ENCODE data around the gene GRIK1.

Gene GRIK1

DNA sequence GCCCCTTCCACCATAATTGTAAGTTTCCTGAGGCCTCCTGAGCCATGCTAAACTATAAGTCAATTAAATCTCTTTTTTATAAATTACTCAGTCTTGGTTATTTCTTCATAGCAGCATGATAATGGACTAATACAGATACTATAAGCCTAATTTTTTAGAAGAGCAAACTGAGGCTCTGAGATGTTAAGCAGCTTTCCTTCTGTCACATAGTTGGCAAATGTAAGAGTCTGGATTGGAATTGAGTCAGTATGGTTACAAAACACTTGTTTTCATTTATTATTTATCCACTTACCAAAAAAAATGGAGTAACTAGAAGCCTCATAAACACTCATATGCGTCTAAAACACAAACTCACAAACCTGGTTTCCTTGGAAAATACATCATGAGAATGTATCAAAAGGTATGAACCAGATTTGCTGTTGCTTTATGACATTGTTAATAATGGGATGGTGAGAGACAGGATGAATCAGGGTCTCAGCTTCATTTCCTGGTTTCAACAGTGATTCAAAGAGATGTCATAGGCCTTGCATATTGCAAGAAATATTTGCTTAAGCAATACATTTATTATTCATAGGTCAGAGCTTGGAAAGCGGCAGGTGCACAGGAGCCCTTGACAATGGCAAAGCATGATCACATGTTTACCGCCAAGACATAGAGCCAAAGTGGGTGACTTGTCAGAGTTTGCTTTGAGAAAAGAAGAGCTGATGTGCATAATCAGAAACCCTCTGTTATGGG is 221.5 kb downstream of the GRIK1 start:
- DNase-seq (ENCODE audit: low read depth) = no peak

DNA sequence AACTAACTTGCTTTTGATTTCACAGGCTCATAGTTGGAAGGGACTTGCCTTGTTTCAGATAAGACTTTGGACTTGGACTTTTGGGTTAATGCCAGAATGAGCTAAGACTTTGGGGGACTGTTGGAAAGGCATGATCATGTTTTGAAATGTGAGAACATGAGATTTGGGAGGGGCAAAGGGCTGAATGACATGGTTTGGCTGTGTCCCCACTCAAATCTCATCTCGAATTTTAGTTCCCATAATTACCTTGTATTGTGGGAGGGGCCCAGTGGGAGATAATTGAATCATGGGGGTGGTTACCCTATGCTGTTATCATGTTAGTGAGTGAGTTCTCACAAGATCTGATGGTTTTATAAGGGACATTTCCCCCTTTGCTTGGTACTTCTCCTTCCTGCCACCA is 222.1 kb downstream of the GRIK1 start:
- DNase-seq (ENCODE audit: low read depth) = no peak

DNA sequence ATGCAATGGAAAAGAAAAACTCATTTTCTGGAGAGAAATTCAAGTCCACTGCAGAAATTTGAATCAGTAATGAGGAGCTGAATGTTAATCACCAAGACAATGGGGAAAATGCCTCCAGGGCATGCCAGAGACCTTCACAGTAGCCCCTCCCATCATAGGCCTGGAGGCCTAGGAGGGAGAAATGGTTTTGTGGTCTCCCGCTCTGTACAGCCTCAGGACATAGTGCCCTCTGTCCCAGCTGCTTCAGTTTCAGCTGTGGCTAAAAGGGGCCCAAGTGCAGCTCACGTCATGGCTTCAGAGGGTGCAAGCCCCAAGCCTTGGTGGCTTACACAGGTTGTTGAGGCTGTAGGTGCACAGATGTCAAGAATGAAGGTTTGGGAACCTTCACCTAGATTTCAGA is 223.0 kb downstream of the GRIK1 start:
- DNase-seq (ENCODE audit: low read depth) = no peak

DNA sequence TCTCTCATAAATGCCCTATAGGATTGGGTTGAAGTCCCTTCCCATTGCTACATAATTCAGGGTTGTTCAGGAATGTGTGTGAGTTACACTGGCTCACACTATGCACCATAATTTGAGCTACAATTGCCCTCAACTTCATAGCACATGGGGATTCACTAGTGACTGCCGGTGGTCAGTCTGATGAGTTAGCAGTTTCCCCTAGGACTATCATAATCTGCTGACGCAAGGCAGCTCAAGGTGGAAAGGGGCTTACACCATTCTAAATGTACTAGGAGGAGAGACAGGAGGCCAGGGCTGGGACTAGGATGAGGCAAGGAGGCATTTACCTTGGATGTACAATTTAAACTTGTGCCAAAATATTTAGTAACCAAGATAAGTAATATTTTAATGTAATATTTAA is 224.7 kb downstream of the GRIK1 start:
- no peak for DNase-seq (ENCODE audit: low read depth)

DNA sequence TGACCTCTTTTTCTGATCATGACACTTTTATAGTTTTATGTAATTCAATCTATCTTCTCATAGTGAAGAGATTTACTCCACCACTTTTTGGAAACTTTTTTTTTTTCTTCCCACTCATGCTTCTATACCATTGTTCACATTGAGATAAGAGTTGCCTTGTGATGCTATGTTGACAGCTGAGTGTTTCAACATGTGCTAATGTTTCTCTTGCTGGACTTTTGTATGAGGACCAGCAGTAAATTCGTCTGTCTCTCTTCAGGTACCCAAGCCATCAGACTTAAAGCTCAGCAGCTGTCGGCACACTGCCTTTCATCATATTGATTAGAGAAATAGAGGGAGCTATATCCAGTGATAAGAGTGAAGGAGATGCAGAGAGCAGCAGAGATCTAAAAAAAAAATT is 227.0 kb downstream of the GRIK1 start:
- DNase-seq (ENCODE audit: low read depth) = no peak

DNA sequence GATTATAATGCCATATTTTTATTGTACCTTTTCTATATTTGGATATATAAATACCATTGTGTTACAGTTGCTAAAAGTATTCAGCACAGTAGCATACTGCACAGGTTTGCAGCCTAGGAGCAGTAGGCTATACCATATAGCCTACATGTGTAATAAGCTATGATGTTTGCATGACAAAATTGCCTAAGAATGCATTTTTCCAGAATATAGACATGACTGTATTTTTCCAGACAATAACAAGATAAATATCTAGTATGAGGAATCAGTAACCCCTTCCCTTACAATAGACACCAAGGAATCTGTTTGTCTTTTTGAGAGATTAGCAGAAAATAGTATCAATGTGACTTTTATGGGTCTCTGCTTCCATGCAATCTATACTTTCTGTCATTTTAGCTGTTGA is 228.6 kb downstream of the GRIK1 start:
- no peak for DNase-seq (ENCODE audit: low read depth)

DNA sequence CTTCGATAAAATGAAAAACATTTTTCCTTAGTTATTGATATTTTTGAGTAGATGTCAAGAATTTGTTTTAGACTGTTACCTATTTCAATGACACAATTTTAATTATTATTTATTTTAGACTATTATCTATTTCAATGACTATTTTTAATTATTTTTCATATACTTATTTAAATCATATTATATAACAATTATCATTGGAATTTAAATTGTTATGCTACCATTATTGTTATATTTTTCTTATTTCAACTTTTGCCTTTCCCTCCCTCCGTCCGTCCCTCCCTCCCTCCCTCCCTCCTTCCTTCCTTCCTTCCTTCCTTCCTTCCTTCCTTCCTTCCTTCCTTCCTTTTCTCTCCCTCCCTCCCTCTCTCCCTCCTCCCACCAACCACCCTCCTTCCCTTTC is 229.3 kb downstream of the GRIK1 start:
- DNase-seq (ENCODE audit: low read depth) = no peak

DNA sequence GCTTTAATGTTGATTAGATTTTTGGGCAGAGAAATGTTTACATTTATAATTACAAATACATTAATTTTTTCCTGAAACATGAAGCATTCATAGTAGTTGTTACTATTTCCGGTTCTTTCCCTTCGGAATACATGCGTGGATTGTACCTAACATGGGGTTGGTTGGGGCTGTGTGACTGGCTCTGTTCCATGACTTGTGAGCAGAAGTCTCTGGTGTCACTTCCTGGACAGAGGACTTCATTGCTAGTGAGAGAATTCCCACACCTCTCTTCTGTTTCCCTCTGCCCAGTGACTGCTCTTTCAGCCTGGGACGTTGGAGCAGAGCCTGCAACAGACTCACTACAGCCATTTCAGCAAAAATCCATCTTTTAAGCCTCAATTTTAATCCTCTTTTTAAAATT is 231.4 kb downstream of the GRIK1 start:
- DNase-seq (ENCODE audit: low read depth) = no peak

DNA sequence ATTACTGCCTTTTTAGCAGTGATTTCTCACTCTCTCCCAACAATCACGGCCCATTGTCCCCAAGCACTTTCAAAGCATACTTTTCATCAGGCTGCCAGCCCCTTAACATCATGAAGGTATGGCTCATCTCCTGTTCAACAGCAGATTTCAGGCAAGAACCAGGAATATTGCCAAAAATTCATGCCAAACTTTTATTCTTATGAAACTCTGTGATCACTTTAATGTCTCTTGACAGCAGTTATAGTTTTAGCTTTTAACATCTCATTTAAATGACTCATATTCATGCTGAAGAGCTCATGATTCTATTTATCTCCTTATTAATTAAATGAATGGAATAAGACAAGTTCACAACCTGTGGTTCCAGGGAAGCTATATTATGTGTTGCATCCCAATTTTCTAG is 235.1 kb downstream of the GRIK1 start:
- no peak for DNase-seq (ENCODE audit: low read depth)

DNA sequence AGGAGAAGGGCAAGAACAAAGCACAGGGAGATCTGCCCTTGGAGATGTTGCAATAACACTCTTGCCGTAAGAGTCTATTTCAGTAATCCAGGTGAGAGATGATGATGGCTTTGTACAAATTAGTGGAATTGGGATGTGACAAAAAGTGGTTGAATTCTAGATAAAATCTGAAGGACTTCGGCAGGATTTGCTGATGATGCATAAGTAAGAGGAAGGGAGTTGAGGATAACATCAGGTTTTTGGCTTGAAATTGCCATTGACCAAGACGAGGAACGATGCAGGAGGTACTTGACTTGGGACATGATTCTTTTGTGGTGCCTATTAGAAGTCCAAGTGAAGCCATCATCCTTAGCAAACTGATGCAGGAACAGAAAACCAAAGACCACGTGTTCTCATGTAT is 238.1 kb downstream of the GRIK1 start:
- DNase-seq (ENCODE audit: low read depth) = no peak

DNA sequence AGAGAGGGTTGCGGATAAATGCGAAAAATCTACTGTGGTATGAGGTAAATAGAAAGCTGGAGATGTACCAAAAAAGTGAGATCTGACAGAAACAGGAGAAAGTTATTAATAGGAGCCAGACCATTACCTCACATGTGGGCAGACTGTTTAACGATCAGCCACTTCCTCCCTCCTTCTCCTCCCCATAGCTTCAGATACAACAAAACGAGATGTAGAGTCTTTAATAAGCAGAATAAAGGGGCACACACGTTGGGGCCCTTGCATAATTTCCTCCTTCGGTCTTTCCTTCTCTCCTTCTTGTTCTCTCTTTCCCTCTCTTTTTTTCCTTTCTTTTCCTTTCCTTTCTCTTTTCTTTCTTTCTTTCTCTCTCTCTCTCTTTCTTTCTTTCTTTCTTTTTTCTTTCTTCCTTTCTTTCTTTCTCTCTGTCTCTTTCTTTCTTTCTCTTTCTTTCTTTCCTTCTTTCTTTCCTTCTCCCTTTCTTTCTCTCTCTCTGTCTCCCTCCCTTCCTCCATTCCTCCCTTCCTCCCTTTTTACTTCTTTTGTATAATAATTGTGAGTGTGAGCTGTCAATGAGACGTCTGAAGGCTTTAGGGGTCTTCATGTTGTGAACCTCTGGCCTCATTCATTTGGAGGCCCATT is 242.1 kb downstream of the GRIK1 start:
- no peak for DNase-seq (ENCODE audit: low read depth)

DNA sequence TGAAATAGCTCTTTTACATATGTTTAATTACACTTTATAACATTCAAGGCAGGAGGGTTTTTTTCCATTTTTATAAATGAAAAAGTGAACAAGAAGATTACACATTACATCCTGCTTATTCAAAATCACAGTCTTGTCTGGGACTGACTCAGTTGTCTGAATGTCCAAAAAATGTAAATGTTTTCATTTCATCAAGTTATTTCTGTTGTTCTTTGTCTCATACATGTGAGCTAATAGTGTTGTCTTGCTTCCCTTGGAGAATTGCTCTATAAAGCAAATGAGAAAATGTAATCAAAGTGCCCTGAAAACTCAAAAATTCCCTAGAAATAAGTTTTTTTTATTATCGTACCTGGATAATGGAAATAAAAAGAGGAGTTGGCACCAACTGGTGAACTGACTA is 242.9 kb downstream of the GRIK1 start:
- no peak for DNase-seq (ENCODE audit: low read depth)

DNA sequence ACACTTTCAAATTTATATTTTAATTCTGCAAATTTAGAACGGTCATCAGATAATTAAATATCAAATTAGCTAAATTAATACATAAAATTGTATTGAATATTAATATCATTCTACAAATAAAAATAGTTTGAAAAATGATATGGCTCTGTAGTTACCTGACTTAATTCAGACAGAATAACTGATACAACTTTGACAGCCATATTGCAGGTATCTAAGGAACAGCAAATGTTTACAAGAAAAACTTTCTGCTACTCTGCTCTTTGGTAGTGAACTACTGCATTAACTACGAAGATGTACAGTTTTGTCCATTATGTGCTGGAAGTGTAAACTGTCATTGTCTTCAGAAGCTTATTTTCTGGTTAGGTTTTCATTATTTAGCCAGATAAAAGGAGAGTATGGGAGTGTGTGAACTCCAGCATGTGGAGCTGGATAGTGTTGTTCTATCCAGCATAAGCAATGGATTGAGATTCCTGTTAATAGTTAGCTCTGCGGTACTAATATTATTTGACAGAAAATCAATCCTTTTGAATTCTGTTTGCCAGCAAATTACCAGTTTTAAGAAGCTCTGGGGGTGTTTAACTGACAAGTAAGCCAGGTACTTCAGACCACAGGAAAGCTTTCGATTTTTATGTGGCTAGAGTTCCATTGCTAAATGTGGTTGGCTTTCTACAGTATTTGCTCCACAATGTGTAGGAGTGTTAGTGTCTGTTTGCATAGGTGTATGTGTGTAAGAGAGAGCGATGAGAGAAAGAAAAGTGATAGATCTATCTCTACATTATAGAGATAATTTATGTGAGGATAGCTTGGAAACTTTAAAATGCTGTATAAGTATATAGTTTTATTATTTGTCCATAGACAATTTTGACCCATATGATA is 247.9 kb downstream of the GRIK1 start:
- DNase-seq (ENCODE audit: low read depth) = no peak

DNA sequence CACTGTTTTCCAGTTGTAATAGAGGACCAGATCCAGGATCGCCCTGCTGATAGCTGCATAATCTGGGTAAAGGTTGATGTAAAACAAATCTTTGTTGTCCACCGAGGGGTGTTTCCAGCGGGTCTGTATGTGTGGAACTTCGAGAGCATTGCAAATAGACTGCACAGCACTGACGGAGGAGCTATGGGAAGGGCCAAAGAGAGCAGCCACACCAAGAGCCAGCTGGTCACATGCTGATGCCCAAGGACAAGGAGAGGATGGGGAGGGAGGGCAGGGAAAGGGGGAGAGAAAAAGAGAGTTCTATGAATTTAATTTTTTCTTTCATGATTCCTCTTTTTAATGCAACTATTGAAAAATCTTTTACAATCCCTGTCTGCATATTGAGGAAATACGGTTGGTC is 250.0 kb downstream of the GRIK1 start:
- no peak for DNase-seq (ENCODE audit: low read depth)

DNA sequence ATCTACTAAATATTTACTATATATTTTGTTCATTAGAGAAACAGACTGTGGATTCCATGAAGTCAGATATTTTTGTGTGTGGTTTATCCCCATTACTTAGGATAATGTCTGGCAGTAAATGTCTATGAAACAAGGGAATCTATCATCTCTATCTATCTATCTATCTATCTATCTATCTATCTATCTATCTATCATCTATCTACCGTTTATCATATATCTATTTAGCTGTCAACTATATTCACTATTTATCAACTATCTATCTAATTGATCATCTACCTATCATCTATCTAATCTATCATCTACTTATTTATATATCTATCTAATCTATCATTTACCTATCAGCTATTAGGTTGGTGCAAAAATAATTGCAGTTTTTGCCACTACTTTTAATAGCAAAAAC is 255.7 kb downstream of the GRIK1 start:
- DNase-seq (ENCODE audit: low read depth) = no peak

DNA sequence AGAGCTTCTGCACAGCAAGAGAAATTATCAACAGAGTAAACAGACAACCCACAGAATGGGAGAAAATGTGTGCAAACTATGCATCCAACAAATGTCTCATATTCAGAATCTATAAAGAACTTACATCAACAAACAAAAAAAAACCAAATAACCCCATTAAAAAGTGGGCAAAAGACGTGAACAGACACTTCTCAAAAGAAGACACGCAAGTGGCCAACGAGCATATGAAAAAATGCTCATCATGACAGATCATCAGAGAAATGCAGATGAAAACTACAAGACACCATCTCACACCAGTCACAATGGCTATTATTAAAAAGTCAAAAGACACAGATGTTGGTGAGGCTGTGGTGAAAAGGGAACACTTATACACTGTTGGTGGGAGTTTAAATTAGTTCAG is 257.0 kb downstream of the GRIK1 start:
- no peak for DNase-seq (ENCODE audit: low read depth)

DNA sequence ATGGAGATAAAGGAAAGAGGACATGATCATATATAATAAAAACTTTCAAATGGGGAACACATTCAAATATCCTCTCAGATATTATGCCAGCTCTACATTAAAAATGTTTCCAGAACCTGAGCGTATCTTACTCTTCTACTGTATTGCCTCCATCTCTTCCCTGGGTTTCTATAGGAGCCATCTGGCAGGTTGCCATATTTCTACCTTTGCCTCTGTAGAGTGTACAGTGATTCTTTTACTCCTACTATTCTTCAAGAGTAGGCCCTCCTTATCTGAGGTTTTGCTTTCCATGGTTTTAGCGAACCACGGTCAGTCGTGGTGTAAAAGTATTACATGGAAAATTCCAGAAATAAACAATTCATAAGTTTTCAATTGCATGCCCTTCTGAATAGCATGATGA is 259.5 kb downstream of the GRIK1 start:
- no peak for DNase-seq (ENCODE audit: low read depth)

DNA sequence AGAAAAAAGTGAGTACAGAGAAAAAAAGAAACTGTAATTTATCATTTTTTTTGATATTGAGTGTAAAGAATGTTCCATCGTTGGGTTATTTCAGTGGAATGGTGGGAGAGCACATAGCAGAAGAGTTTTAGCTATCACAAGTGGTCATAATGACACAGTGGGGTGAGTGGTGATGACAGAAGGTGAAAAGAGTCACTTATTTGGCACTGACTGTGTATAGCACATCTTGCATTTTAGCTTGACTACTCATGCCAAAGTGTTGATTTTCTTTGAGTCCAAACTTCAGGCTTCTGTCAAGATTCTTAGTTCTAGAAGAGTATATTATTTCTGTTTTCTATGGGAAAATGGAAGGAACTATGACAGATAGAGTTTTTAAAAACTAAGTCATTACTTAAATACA is 261.2 kb downstream of the GRIK1 start:
- no peak for DNase-seq (ENCODE audit: low read depth)

DNA sequence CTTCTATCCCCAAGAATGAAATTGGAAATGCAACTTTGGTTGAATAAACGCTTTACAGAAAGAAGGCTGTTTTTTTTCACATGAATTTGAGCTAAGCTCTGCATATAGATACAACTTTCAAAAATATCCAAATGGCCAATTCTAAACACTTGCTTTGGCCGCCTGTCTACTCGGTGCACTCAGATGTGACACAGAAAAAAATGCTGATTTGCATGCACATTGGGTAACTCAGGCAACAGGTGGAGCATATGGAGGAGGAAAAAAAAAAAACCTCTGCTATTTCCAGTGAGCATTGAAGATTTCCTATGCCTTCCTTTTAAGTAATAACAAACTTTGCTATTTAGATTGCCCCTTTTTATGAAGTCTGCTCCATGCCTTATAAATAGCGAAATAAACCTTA is 262.5 kb downstream of the GRIK1 start:
- no peak for DNase-seq (ENCODE audit: low read depth)

DNA sequence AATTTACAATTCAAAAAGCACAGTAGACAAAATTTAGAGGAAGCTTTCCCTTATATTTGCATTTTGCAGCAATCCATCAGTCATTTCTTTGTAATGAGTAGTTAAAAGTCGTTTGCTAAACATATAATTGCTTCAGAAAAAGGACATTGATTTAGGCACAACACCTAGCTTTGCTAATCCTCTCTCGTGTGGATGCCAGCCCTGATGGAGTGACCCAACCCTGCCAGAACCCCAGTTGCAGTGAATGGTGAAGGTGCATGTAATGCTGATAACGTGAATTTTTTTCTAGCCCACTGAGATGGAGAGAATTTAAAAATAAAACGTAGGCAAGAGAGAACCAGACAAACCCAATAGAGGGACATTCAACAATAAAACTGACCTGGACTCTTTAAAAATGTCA is 263.4 kb downstream of the GRIK1 start:
- no peak for DNase-seq (ENCODE audit: low read depth)

DNA sequence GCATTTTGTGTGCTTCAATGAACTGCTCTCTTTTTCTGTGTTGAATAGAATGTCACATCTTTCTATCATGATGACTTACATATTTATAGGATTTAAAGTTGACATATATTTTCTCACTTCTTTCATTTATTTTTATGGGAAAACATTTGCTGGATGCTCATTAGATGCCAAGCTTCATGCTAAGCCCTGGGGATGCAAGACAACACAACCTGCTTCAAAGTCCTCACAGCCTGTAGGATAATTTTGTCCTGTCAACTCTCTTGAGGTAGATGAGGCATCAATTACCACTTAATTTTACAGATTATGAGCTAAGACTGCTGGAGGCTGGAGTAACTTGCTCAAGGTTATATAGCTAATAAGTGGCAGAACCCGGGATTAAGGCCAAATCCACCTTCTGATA is 264.3 kb downstream of the GRIK1 start:
- no peak for DNase-seq (ENCODE audit: low read depth)

DNA sequence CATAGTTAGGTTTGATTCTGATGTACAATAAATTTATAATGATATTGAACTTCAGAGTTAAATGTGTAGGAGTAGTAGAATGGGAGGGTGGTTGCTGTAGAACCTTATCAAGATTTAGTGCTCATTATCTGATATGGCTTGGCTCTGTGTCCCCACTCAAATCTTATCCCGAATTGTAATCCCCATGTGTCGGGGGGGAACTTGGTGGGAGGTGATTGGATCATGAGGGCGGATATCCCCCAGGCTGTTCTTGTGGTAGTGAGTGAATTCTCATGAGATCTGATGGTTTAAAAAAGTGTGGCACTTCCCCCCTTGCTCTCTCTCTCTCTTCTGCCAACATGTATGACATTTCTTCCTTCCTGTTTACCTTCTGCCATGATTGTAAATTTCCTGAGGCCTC is 265.5 kb downstream of the GRIK1 start:
- DNase-seq (ENCODE audit: low read depth) = no peak

DNA sequence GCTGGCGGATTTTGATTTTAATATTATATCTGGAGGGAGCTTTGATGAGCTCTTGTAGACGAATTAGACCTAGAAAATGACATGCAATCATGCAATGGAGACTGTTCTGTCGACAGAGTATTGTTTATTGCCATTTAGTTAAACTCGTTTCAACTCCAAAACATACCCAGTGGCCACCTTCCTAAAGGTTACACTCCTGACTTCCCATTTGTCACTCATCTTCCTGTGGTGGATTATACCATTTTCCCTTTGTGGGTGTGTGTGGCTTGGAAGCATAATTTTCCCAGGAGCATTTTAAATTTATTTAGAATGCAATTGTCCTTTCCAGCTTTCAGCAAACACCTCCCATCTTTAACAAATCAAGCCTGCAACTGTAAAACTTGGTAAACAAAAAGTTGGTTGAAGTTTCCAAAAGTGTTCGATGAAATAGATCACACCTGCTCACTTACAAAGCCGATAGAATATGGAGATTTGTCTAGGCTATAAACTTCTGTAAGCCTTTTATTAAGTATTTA is 266.6 kb downstream of the GRIK1 start:
- no peak for DNase-seq (ENCODE audit: low read depth)

Measured in activated T-cell treated with anti-CD3 and anti-CD28 coated beads for 24 hours (primary cell).